CD4-positive, alpha-beta T cell (primary cell): ENCODE measurements around the gene MDM2. TPM values are rescaled to one million over a fixed set of nuclear protein-coding genes. Genes with fewer than 3 reads are reported as not detected.
A peak's percentile ranks its signal among the peaks of the same experiment; 100 is the strongest.

Source experiments
- ATAC-seq: fragments of 200-7000 bp; cut with Tn5 transposase; one replicate; pipeline ENCODE4 v1.10.0; 2022; ENCODE audit warnings: mild to moderate bottlenecking; ENCODE audit not compliant: poor library complexity
- CTCF ChIA-PET: fragments of 350-600 bp; sonication (Branson Sonifier 250); formaldehyde crosslinking; loops from one replicate; lab custom pipeline; 2021; ENCODE audit warnings: antibody characterized with exemption, inconsistent platforms; lab: Charles Lee
- POLR2A ChIA-PET: fragments of 350-600 bp; sonication (Branson Sonifier 250); formaldehyde crosslinking; loops from one replicate; lab custom pipeline; 2021; ENCODE audit warnings: antibody characterized with exemption, inconsistent platforms; lab: Charles Lee
- DNase-seq, 14 experiments: peaks; one replicate each; pipeline ENCODE4 v3.0.0-alpha.2; 2013 to 2020; ENCODE audit warnings: mixed read lengths in 2 of 14
- H3K27ac ChIP-seq, 2 donors: one replicate each; pipeline versions ENCODE4 v1.5.1 to v1.7.0; 2013; ENCODE audit warnings: low read length in 2 of 2, low read depth in 1 of 2, mild to moderate bottlenecking in 1 of 2
- H3K27me3 ChIP-seq, 2 experiments: 1 replicate in 1 of 2; 2 replicates in 1 of 2; pipeline versions ENCODE4 v1.6.1 to v1.7.0; 2013; ENCODE audit warnings: low read length in 2 of 2, control low read depth in 1 of 2, mild to moderate bottlenecking in 1 of 2, moderate library complexity in 1 of 2; ENCODE audit not compliant: insufficient read depth in 2 of 2, control insufficient read depth in 1 of 2
- H3K36me3 ChIP-seq: one replicate; pipeline ENCODE4 v1.6.1; 2013; ENCODE audit warnings: low read length, control low read depth; ENCODE audit not compliant: insufficient read depth
- H3K4me1 ChIP-seq: one replicate; pipeline ENCODE4 v1.6.1; 2013; ENCODE audit warnings: low read length, control low read depth; ENCODE audit not compliant: insufficient read depth
- H3K4me3 ChIP-seq: one replicate; pipeline ENCODE4 v1.5.1; 2013; ENCODE audit warnings: mild to moderate bottlenecking, low read length, moderate library complexity
- H3K9me3 ChIP-seq, 2 experiments: 1 replicate in 1 of 2; 2 replicates in 1 of 2; pipeline versions ENCODE4 v1.6.1 to v1.7.0; 2013; ENCODE audit warnings: low read length in 2 of 2, mild to moderate bottlenecking in 2 of 2, control low read depth in 1 of 2, moderate library complexity in 1 of 2; ENCODE audit not compliant: control insufficient read depth in 1 of 2, insufficient read depth in 1 of 2
- H3K27ac Mint-ChIP-seq: one replicate; pipeline ENCODE4 v1.8.0; 2020; ENCODE audit warnings: mixed read lengths
- H3K27me3 Mint-ChIP-seq: one replicate; pipeline ENCODE4 v1.8.0; 2021; ENCODE audit warnings: mixed read lengths
- H3K36me3 Mint-ChIP-seq: one replicate; pipeline ENCODE4 v1.8.0; 2021; ENCODE audit warnings: low read depth, mixed read lengths
- H3K4me1 Mint-ChIP-seq: one replicate; pipeline ENCODE4 v1.8.0; 2021; ENCODE audit warnings: low read depth, mixed read lengths
- H3K4me3 Mint-ChIP-seq: one replicate; pipeline ENCODE4 v1.8.0; 2020; ENCODE audit warnings: mild to moderate bottlenecking, mixed read lengths
- H3K9me3 Mint-ChIP-seq: one replicate; pipeline ENCODE4 v1.8.0; 2020; ENCODE audit warnings: mixed read lengths
- CTCF ChIP-seq: fragments of 200-600 bp; IDR thresholded peaks from one replicate; pipeline ENCODE4 v1.8.0; 2022; ENCODE audit warnings: antibody characterized with exemption, mild to moderate bottlenecking
- intact Hi-C, 2 experiments: fragments of 100-400 bp; cut with DNase I in 1 of 2; cut with micrococcal nuclease in 1 of 2; formaldehyde crosslinking; loops; one replicate each; pipeline versions ENCODE4 v1.15.1 to v1.9.0; 2023 to 2025; cut with DNase I, micrococcal nuclease
- total RNA-seq, 174 experiments: library from RNA in 2 of 174; stranded (reverse) in 2 of 174; gene quantifications; one replicate each; pipeline ENCODE4 v1.2.3 and lab custom pipeline; 2021 to 2026

MDM2 gene
- total RNA-seq, 2 experiments from 2014 or later, result 90.8 TPM

- ATAC-seq, result no peak
- H3K4me1 ChIP-seq, result peaks cover 10% of the 10 kb centered on the region
- DNase-seq, result peak in 1 of 14 experiments; percentile 23
- peaks cover 31% of the 10 kb centered on the region for H3K4me1 Mint-ChIP-seq
- H3K27ac Mint-ChIP-seq, result peak overlapping the region; percentile 72
- H3K36me3 ChIP-seq, result no peaks in the 10 kb centered on the region
- H3K4me3 Mint-ChIP-seq, result peak overlapping the region; percentile 43
- no peak overlapping the region for H3K4me3 ChIP-seq
- no peaks in the 10 kb centered on the region for H3K9me3 ChIP-seq
- H3K27ac ChIP-seq, result no peak overlapping the region
- POLR2A ChIA-PET, result interaction anchor here (1.2 to 1.3 kb wide), 2 partner anchors 26 to 35 kb away, joined by 5 to 15 read pairs; partner anchors contain the start of genes MDM2 and SLC35E3
- intact Hi-C loops, result no loop called here
- no peaks in the 10 kb centered on the region for H3K36me3 Mint-ChIP-seq
- TF ChIP-seq CTCF, result no peak
- H3K27me3 Mint-ChIP-seq, result no peaks in the 10 kb centered on the region
- CTCF ChIA-PET, result no interaction called here
- no peaks in the 10 kb centered on the region for H3K27me3 ChIP-seq
- H3K9me3 Mint-ChIP-seq, result no peaks in the 10 kb centered on the region
Observed at GRCh38 chr12:68772714-68773113, 35.3 kb upstream of the MDM2 start.

- TF ChIP-seq CTCF, result no peak
- Histone ChIP-seq H3K9me3 (no peaks in the 10 kb centered on the region), H3K27me3 (no peaks in the 10 kb centered on the region), H3K4me1 (peaks cover 10% of the 10 kb centered on the region), H3K4me3 (no peak overlapping the region), H3K27ac (peak overlapping the region in 1 of 2 donors; percentile 7), H3K36me3 (no peaks in the 10 kb centered on the region)
- Mint-ChIP-seq H3K4me1 (peaks cover 31% of the 10 kb centered on the region), H3K4me3 (no peak overlapping the region), H3K27ac (peak overlapping the region; percentile 72), H3K9me3 (no peaks in the 10 kb centered on the region), H3K27me3 (no peaks in the 10 kb centered on the region), H3K36me3 (no peaks in the 10 kb centered on the region)
- intact Hi-C loops, result no loop called here
- ChIA-PET POLR2A (interaction anchor here (1.2 to 1.3 kb wide), 2 partner anchors 27 to 35 kb away, joined by 5 to 15 read pairs; partner anchors contain the start of genes MDM2 and SLC35E3), CTCF (no interaction called here)
- no peak for DNase-seq
- ATAC-seq, result no peak
Observed at GRCh38 chr12:68773582-68773981, 34.4 kb upstream of the MDM2 start.

GRCh38 chr12:68775121-68775630 is 32.8 kb upstream of the MDM2 start:
- Histone ChIP-seq H3K4me3 (no peak overlapping the region), H3K4me1 (peaks cover 10% of the 10 kb centered on the region), H3K27ac (no peak overlapping the region), H3K36me3 (no peaks in the 10 kb centered on the region), H3K9me3 (no peaks in the 10 kb centered on the region), H3K27me3 (no peaks in the 10 kb centered on the region)
- Mint-ChIP-seq H3K4me1 (peaks cover 28% of the 10 kb centered on the region), H3K9me3 (no peaks in the 10 kb centered on the region), H3K27me3 (no peaks in the 10 kb centered on the region), H3K4me3 (no peak overlapping the region), H3K27ac (no peak overlapping the region), H3K36me3 (no peaks in the 10 kb centered on the region)
- TF ChIP-seq CTCF, result no peak
- intact Hi-C loops, result no loop called here
- ATAC-seq (no peak), DNase-seq (no peak)
- ChIA-PET POLR2A (no interaction called here), CTCF (no interaction called here)
